ENCODE results near the gene AIP.
"Not testable (repeated sequence)": the region's sequence is repeated elsewhere in the genome, so short reads cannot be mapped to it uniquely, and the experiment has no call there.

The AIP gene

GRCh38 chr11:67507864-67508485 lies 25.1 kb downstream of the AIP start, which contains the start of gene CDK2AP2:
Gene CDK2AP2 (minus strand): TSS chr11:67508162. CDS start chr11:67508082, 80 bp downstream.
- DNase-seq: peak; percentile 94

DNA sequence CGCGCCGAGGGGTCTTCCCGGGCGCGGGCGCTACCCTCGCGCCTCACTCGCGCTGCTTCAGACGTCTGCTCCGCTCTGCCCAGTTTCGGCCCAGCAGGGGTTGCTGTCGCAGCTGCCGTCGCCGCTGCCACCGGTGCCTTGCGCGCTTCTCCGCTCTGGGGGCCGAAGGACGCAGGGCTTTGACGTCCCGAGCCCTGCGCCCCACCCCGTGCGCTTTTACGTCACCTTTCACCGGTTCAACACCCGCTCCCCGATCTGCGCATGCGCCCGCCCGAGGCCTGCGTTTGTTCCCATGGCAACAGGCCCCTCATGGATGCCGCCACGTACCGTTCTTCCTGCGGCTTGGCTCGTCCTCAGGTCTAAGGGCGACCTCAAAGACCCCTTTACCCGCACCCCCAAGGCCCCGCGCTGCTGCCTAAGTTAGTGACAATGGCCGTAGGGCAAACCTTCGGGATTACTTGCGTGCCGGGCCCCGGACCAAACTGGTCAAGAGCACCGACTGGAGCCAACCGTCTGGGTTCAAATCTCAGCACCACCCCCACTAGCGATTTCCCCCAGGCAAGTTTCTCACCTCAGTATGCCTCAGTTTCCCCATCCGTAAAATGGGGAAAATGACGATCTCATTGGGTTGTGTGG lies 25.8 kb downstream of the AIP start:
- peak; percentile 99 for DNase-seq

GRCh38 chr11:67510023-67510345 lies 27.2 kb downstream of the AIP start:
- no peak for DNase-seq

- DNase-seq: not testable (repeated sequence)
Measured at GRCh38 chr11:67511558-67511957, 28.7 kb downstream of the AIP start.

- no peak for DNase-seq
Measured at GRCh38 chr11:67514116-67514515, 31.3 kb downstream of the AIP start.

- no peak for DNase-seq
Measured at GRCh38 chr11:67516806-67517205, 34.0 kb downstream of the AIP start.

DNA sequence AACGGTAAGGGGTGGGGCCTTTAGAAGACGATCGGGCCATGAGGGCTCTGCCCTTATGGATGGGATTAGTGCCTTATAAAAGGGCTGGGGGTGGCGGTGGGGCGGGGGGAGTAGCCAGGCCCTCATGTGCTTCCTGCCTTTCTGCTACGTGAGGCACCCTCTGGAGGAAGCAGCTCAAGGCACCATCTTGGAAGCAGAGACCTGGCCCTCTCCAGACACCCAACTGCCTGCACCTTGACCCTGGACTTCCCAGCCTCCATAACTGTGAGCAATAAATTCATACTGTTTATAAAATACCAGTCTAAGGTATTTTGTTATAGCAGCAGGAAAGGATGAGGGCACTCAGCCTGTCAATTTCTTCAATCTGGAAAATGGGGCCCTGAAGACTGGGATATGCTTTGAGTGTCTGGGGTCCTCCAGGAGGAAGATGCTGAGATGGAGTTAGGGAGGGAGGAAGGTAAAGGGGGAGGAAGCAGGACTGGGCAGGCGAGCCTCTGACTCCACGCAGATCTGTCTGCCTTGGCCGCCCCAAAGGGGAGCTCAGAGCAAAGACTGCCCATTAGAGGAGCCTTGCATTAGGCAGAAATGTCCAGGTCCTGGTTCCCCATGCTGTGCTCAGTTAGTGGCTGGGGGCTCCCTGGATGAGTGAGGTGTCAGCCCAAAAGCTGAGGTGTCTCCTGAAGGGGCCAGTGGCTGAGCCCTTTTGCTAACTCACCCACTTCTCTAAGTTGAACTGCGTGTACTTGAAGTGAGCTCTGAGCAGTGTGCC lies 35.1 kb downstream of the AIP start:
- DNase-seq: no peak

DNA sequence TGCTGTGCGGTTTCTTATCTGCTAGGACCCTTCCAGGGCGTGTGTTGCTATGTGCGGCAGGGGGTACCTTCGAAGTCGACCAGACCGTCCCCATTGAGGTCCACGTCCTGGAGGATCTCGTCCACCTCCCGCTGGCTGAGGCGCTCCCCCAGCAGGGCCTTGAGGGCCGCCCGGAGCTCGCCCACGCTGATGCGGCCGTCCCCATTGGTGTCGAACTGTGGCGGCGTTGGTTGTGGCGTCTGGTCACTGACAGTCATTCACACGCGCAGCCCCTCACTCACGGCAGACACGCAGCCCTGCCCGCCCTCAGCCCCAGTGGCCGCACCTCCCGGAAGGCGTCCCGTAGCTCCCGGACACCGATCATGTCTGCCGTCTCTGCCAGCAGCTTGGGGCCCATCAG lies 36.9 kb downstream of the AIP start:
- DNase-seq: no peak

- no peak for DNase-seq
Measured at GRCh38 chr11:67520856-67521824, 38.3 kb downstream of the AIP start.

DNA sequence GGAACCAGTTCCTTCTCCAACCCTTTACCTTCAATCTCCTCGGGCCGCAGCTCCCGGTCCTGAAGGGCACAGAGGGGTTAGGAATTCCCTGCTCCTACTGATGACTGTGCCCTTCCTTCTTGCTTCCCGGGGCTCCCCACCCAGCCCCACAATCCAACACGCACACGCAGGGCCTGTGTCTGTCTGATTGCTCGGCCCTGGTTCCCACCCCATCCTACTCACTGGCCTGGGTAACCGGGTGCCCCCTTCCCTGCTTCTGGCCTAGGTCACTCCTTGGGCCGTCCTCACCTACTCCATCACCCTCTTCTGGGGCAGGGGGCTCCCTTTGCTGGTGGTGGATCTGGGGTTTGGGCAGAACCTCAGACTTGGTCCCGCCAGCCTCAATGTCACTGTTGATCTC lies 39.1 kb downstream of the AIP start:
- DNase-seq: no peak

DNA sequence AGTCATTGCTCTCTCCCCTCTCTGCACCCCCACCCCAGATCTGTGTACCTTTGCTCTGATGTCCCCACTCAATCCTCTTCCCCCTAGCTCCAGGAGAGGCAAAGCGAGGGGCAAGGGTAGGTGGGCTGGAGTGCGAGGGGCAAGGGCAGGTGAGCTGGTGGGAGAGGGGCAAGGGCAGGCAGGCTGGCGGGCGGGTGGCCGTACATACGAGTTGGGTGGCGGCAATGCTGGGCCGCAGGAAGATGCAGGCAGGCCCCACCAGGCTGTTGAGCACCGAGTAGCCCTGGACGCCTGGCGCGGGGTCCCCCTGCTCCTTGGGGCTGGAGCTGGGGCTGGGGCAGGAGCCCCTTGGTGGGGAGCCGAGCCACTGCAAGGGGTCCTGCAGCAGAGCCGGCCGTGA lies 39.5 kb downstream of the AIP start:
- no peak for DNase-seq

GRCh38 chr11:67522844-67523555 lies 40.2 kb downstream of the AIP start, which contains the start of gene CABP2:
Gene CABP2 (minus strand): TSS chr11:67523446. CDS start chr11:67523326, 120 bp downstream.
- no peak for DNase-seq

DNA sequence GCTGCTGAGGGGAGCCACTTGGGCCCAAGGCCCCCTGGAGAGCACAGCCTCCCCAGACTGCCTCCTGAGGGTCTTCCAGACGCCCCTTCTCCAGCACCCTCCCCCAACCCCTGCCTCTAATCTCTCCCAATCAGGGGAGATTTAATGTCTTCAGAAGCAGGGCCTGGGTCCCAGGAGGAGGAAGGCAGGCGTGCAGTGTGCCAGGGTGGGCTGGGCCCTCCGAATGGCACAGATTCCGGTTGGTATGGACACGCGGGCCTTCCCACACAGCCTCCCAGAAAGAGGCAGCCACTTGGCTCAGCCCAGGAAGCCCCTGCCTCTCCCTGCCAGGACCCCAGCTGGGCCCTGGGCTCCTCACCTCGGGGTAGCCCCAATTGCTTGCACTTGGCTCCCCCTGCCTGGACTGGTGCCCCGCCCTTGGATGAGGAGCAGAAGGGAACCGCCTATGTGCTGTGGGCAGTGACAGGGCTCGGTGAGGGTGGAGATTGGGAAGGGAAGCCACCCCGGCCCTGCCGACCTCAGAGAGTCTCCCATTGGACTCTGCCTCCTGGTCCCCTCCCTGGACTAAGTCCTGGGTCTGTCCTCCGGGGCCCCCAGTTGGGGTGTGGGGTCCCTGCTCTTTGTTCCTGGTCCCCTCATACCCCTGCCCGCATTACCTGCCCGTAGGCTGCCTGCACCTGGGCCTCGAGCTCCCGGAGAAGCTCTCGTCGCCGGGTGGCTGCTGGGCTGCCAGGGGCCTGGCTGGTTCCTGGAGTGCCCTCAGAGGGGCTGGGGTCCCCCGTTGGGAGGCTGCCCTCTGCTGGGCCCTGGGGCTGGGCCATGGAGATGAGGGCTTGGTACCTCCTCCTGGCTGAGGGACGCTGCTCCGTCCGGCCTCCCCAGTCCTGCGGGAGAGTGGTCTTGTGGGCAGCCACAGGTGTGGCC lies 41.0 kb downstream of the AIP start:
- no peak for DNase-seq

- DNase-seq: no peak
Measured at GRCh38 chr11:67524480-67524808, 41.6 kb downstream of the AIP start.

DNA sequence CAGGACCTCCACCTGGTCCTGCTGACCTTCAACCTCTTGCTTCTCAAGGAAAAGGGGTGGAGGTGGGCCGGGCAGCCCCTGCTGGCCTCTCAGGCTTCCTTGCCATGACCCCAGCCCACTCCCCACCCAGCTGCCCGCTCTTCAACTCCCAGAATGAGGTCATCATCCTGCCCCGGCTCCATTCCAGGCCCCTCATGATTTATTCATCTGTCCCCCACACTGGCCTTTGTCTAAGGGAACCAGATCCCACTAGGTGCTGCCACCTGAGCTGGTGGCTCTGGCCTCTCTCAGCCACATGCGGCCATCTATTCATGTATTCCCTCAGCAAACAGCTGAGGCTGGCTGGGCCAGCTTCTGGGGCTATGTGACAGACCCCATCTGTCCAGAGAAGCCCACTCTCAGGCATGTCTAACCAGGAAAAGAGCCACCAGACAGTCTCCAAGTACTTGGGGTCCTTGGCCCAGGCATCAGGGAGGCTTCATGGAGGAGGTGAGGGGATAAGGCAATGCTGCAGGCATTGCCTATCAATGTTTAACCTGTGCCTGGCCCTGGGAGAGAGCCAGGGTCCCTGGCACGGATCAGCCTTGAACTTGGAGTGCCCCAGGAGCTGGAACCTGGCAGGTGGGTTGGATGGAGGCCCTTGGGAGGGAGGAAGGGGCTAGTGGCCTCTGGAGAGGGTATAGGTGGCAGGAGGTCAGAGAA lies 42.6 kb downstream of the AIP start:
- DNase-seq: no peak

GRCh38 chr11:67528376-67528775 lies 45.5 kb downstream of the AIP start:
- no peak for DNase-seq

GRCh38 chr11:67530282-67530592 lies 47.4 kb downstream of the AIP start:
- DNase-seq: no peak

DNA sequence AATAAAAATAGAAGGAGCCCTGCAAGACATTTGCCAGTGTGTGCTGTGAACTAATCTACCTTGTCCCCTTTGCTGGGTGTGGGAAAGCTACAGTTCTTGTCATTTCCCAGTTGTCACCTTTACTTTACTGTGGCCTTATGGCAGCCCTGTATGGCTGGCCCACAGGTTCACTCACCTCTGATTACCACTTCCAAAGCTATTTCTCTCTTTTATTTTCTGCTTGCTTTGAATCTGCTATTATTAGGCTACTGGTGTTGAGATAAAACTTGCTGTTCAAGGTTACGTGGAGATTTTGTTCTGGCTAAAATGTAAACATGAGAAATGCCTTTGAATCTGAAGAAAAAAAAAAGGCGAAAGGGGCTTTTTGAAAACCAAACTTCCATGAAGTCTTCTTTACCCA lies 50.1 kb downstream of the AIP start:
- no peak for DNase-seq

DNA sequence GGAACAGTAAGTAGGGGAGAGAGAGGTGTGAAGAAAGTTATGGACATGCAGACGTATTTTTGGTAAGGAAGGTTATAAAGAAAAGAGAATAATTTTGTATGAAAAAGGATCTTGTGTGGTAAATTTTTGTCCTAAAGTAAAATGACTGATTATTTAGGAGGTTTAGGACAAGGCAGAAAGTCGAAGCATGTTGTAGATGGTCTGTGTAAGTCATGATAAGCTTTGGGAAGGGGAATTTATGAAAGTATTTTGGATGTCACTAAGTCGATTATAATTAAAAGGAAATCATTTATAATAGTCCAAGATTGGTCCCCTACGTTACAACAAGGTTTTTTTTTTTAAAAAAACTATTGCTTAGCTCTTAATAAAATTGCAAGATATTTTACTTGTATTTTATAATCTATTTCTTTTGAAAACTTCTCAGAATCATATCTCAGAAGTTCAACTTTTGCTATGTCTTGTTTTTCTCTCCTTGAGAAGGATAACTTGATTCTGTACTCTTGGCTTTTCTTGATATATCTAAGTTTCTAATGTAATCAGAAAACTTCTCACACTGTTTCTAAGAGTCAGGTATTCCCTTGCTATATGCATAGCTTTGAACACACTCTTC lies 51.3 kb downstream of the AIP start:
- no peak for DNase-seq

GRCh38 chr11:67535561-67535960 lies 52.7 kb downstream of the AIP start:
- DNase-seq: no peak
